K562 (cell line): ENCODE measurements around the gene GPX1. TPM values are rescaled to one million over a fixed set of nuclear protein-coding genes. Genes with fewer than 3 reads are reported as not detected.

Experiments used
- ATAC-seq: fragments of 200-7000 bp; cut with Tn5 transposase; 3 replicates; pipeline ENCODE4 v1.9.1; 2020; ENCODE audit warnings: moderate library complexity
- BruUV-seq: library from RNA; stranded (reverse); fragments of 400-500 nt; replicated peaks from 2 replicates; lab custom pipeline; 2021; lab: Mats Ljungman, UMichigan
- CTCF ChIA-PET: fragments of 300-600 bp; formaldehyde crosslinking; extraction: SDS; loops from one replicate; lab custom pipeline; 2021; ENCODE audit warnings: low intra/inter-chr PET ratio; lab: Yijun Ruan, JAX
- POLR2A ChIA-PET: fragments of 300-600, 350-650 bp; sonication (Branson Sonifier 250); formaldehyde crosslinking; extraction: SDS; loops from one replicate; lab custom pipeline; 2021; ENCODE audit warnings: antibody characterized with exemption, inconsistent platforms; lab: Yijun Ruan, JAX
- DNase-seq, 4 experiments: peaks; one replicate each; pipeline versions ENCODE4 v3.0.0 to v3.0.0-alpha.2; 2011 to 2018; ENCODE audit warnings: low spot score in 3 of 4, mixed read lengths in 3 of 4; ENCODE audit errors: extremely low read depth in 1 of 4
- FAIRE-seq: peaks from 2 replicates; lab custom pipeline; 2011; peaks lifted over from hg19 to GRCh38; lab: Jason Lieb, UNC
- H2AFZ ChIP-seq: 2 replicates; pipeline ENCODE4 v1.6.0; 2011; ENCODE audit warnings: low read depth, low read length, control low read depth, inconsistent platforms
- H3K27ac ChIP-seq: fragments of 200-600 bp; 3 replicates; pipeline ENCODE4 v1.8.0; 2011; ENCODE audit warnings: low read depth, mild to moderate bottlenecking, control low read depth, inconsistent platforms, low read length, moderate library complexity, mixed read lengths; ENCODE audit errors: extremely low read depth
- H3K27me3 ChIP-seq, 2 experiments: fragments of 300-600 bp in 1 of 2; 2 replicates in 1 of 2; 3 replicates in 1 of 2; pipeline versions ENCODE4 v1.6.0 to v1.8.0; 2011; ENCODE audit warnings: inconsistent platforms in 2 of 2, low read length in 2 of 2, mild to moderate bottlenecking in 1 of 2, mixed read lengths in 1 of 2, moderate library complexity in 1 of 2; ENCODE audit not compliant: control insufficient read depth in 2 of 2, insufficient read depth in 2 of 2
- H3K36me3 ChIP-seq: fragments of 300-600 bp; 3 replicates; pipeline ENCODE4 v1.8.0; 2011; ENCODE audit warnings: mild to moderate bottlenecking, low read length, inconsistent platforms; ENCODE audit not compliant: control insufficient read depth, insufficient read depth
- H3K4me1 ChIP-seq, 2 experiments: fragments of 200-600 bp in 1 of 2; replicated peaks in 1 of 2; 2 replicates in 1 of 2; 3 replicates in 1 of 2; pipeline versions ENCODE4 v1.5.1 to v1.8.0; 2011; ENCODE audit warnings: inconsistent platforms in 2 of 2, low read length in 2 of 2, mild to moderate bottlenecking in 1 of 2, mixed read lengths in 1 of 2, moderate library complexity in 1 of 2; ENCODE audit not compliant: control insufficient read depth in 2 of 2, insufficient read depth in 2 of 2
- H3K4me2 ChIP-seq: 2 replicates; pipeline ENCODE4 v1.6.1; 2011; ENCODE audit warnings: low read length, control low read depth, inconsistent platforms, mixed read lengths; ENCODE audit not compliant: insufficient read depth
- H3K4me3 ChIP-seq: fragments of 200-600 bp; sonication (generic), shearing (Covaris generic); 2 replicates; pipeline ENCODE4 v1.5.1; 2016; ENCODE audit warnings: control low read depth, inconsistent platforms
- H3K79me2 ChIP-seq: fragments of 200-600 bp; 3 replicates; pipeline ENCODE4 v1.8.0; 2011; ENCODE audit warnings: low read length, inconsistent platforms; ENCODE audit not compliant: control insufficient read depth, insufficient read depth
- H3K9ac ChIP-seq, 2 experiments: 2 replicates each; pipeline versions ENCODE4 v1.6.0 to v1.6.1; 2011; ENCODE audit warnings: low read depth in 2 of 2, low read length in 2 of 2, control low read depth in 1 of 2, inconsistent platforms in 1 of 2, mild to moderate bottlenecking in 1 of 2, mixed read lengths in 1 of 2; ENCODE audit not compliant: insufficient read depth in 1 of 2
- H3K9me1 ChIP-seq: one replicate; pipeline ENCODE4 v1.6.0; 2011; ENCODE audit warnings: inconsistent platforms, mild to moderate bottlenecking, low read length, moderate library complexity; ENCODE audit not compliant: control insufficient read depth, insufficient read depth
- H3K9me3 ChIP-seq: replicated peaks from 2 replicates; pipeline ENCODE4 v1.5.1; 2011; ENCODE audit warnings: low read depth, low read length, inconsistent platforms; ENCODE audit not compliant: control insufficient read depth, insufficient read depth
- H4K20me1 ChIP-seq: replicated peaks from 2 replicates; pipeline ENCODE4 v1.6.1; 2011; ENCODE audit warnings: low read length, inconsistent platforms, mixed read lengths; ENCODE audit not compliant: control insufficient read depth, insufficient read depth
- ARID1B ChIP-seq: fragments of 450-650 bp; IDR thresholded peaks from 2 replicates; pipeline ENCODE4 v1.6.1; 2016; ENCODE audit warnings: antibody characterized with exemption, mild to moderate bottlenecking, inconsistent platforms
- CCNT2 ChIP-seq: IDR thresholded peaks from 2 replicates; pipeline ENCODE4 v1.6.1; 2011; ENCODE audit warnings: borderline replicate concordance, low read depth, mild to moderate bottlenecking, moderate library complexity, mixed read lengths, low read length; ENCODE audit not compliant: insufficient read length; ENCODE audit errors: extremely low read depth
- CEBPB ChIP-seq: fragments of 450-650 bp; IDR thresholded peaks from 2 replicates; pipeline ENCODE4 v1.6.1; 2016; ENCODE audit warnings: missing genetic modification characterization, missing compliant biosample characterization
- KDM1A ChIP-seq, 2 experiments: fragments of 450-650 bp; IDR thresholded peaks; 2 replicates each; pipeline ENCODE4 v1.6.1; 2016; ENCODE audit warnings: mild to moderate bottlenecking in 2 of 2
- KLF16 ChIP-seq: IDR thresholded peaks from 2 replicates; pipeline ENCODE4 v1.6.1; 2016; ENCODE audit warnings: antibody characterized with exemption
- LCOR ChIP-seq: sonication (generic); formaldehyde crosslinking; IDR thresholded peaks from 2 replicates; pipeline ENCODE4 v1.8.0; 2022; ENCODE audit warnings: mild to moderate bottlenecking, missing genetic modification reagents
- RUNX1 ChIP-seq: sonication (generic); IDR thresholded peaks from 2 replicates; pipeline ENCODE4 v1.6.1; 2016; ENCODE audit warnings: antibody characterized with exemption, low read depth
- SPI1 ChIP-seq: IDR thresholded peaks from 2 replicates; pipeline ENCODE4 v1.6.1; 2011; ENCODE audit warnings: low read depth, low read length, control low read depth, borderline replicate concordance
- ZBTB8A ChIP-seq: fragments of 450-650 bp; IDR thresholded peaks from 2 replicates; pipeline ENCODE4 v1.6.1; 2018; ENCODE audit warnings: mild to moderate bottlenecking, moderate library complexity; ENCODE audit not compliant: partially characterized antibody
- ZFX ChIP-seq: sonication (generic); formaldehyde crosslinking; IDR thresholded peaks from 2 replicates; pipeline ENCODE4 v1.8.0; 2022; ENCODE audit warnings: mild to moderate bottlenecking, missing genetic modification reagents, moderate library complexity
- ZNF384 ChIP-seq: IDR thresholded peaks from 2 replicates; pipeline ENCODE4 v1.6.1; 2012; ENCODE audit warnings: low read depth, low read length, improper control_type of control experiment
- ZNF766 ChIP-seq: fragments of 200-800 bp; sonication (Bioruptor generic); conservative IDR thresholded peaks from 2 replicates; pipeline ENCODE4 v1.6.1; 2016; ENCODE audit warnings: missing genetic modification characterization, missing compliant biosample characterization
- WGBS: fragments of 100-300 bp; shearing (Covaris generic); methylation state at CpG from one replicate; pipeline ENCODE4 v1.1.6; 2016; ENCODE audit warnings: low coverage, mixed read lengths; ENCODE audit not compliant: insufficient coverage; ENCODE audit errors: missing lambda C conversion rate; 5-methylcytosine and 5-hydroxymethylcytosine counted together
- in situ Hi-C: fragments of 300-500 bp; cut with MboI; formaldehyde crosslinking; loops from 4 replicates; pipeline ENCODE4 v1.15.0; 2018; ENCODE audit warnings: inconsistent platforms, mixed read lengths
- intact Hi-C: fragments of 100-400 bp; cut with micrococcal nuclease; formaldehyde crosslinking; loops from 2 replicates; pipeline ENCODE4 v1.14.2; 2022
- polyA plus RNA-seq, 8 experiments: library from polyadenylated mRNA; depleted of rRNA in 4 of 8; stranded (reverse) in 5 of 8; unstranded in 3 of 8; fragments of >200 nt; fragmentation: Nextera tagmentation in 2 of 8; fragmentation: Illumina TruSeq in 1 of 8; extraction: Ambion mirVana in 2 of 8; extraction: Trizol in 1 of 8; gene quantifications; 2 replicates each; pipeline versions ENCODE4 v1.2.1 to v1.2.3, GENCODE V29; 2011 to 2014; ENCODE audit warnings: inconsistent platforms in 1 of 8, missing spikeins in 1 of 8
- total RNA-seq, 7 experiments: library from RNA; depleted of rRNA in 6 of 7; stranded (reverse); fragments of >200 nt in 6 of 7; fragmentation: Illumina TruSeq in 2 of 7; extraction: Trizol in 2 of 7; gene quantifications; 2 replicates each; pipeline versions ENCODE4 v1.2.1 to v1.2.3, GENCODE V29; 2011 to 2021; ENCODE audit warnings: low replicate concordance in 1 of 7
- TF ChIP-seq, protein P1 (sequence below): sonication (generic); formaldehyde crosslinking; IDR thresholded peaks from 2 replicates; pipeline ENCODE4 v1.8.0; 2022; ENCODE audit warnings: mild to moderate bottlenecking, missing genetic modification reagents
- TF ChIP-seq, protein P2 (sequence below): sonication (generic); formaldehyde crosslinking; IDR thresholded peaks from 2 replicates; pipeline ENCODE4 v1.8.0; 2022; ENCODE audit warnings: mild to moderate bottlenecking, missing genetic modification reagents, borderline replicate concordance

GPX1 gene
- total and polyA plus RNA-seq, 9 of the 15 experiments (the other 6 are each of a cell fraction or from before 2014, with no cell fraction given), result 0.08 to 1.3 (median 0.21) TPM; not detected in 5

DNA sequence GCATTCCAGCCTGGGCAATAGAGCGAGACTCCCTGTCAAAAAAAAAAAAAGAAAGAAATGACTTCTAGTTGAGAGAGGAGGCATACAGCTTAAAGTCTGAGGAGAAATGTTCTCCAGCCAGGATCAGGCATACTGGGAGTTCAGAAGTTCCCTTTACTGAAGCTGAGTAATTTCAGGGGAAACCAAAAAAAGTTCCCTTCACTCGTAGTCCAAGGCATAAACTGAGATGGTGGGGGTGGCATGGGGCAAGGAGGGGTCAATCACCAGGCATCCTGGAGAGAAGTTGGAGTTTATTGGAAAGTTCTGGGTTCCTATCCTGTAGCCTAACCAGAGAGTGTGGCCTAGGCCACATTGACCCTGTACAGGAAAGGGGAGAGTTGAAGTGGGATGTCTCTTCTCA is 5.9 kb downstream of the GPX1 start:
- peaks cover 23 to 30% of the 10 kb centered on the region in 2 experiments for H3K4me1 ChIP-seq
- no peak overlapping the region for H3K27ac ChIP-seq
- no TSS peak for BruUV-seq
- no peak overlapping the region for H3K4me2 ChIP-seq
- H3K9me1 ChIP-seq, result peaks cover 3% of the 10 kb centered on the region
- DNase-seq, result no peak
- no peaks in the 10 kb centered on the region for H3K27me3 ChIP-seq
- H4K20me1 ChIP-seq, result no peaks in the 10 kb centered on the region
- in situ Hi-C loops (no loop called here), intact Hi-C loops (no loop called here)
- H2AFZ ChIP-seq, result no peak overlapping the region
- FAIRE-seq, result no peak
- no peak overlapping the region for H3K4me3 ChIP-seq
- H3K9ac ChIP-seq, result no peak overlapping the region
- POLR2A ChIA-PET, result interaction anchor here (1.2 to 1.5 kb wide), 2 partner anchors 9 to 60 kb away, joined by 3 read pairs; partner anchors contain the start of genes RHOA and TCTA
- H3K9me3 ChIP-seq, result no peaks in the 10 kb centered on the region
- no peaks in the 10 kb centered on the region for H3K79me2 ChIP-seq
- TF ChIP-seq ZBTB8A (no peak), ZFX (CRISPR knock-in tag) (peak; percentile 35; the same call in 1 of the 2 replicates)
- H3K36me3 ChIP-seq, result peaks cover 4% of the 10 kb centered on the region; the same call in 1 of the 3 replicates
- ATAC-seq, result no peak
- CTCF ChIA-PET, result no interaction called here
- 69% methylated on average over 1 of the region's 2 CpGs for WGBS

DNA sequence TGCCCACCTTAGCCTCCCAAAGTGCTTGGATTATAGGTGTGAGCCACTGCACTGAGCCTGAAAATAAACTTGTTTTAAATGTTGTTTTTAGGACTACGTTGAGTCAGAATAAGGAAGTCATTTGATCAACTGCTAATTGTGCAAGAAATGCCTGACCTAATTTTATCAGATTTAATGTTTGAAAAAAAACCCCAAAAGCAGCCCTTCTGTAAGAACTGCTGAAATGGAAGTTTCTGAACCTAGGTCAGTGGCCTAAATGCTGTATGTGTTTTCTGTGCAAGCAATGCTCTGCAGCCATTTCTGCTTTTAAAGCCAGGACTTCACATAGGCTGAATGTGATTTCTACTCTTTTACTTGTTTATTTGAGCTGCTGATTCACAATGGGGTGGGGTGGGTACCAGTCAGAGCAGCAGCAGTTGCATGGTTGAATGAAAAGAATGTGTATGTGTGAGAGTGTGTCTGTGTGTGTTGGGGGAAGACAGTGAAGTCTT is 6.6 kb downstream of the GPX1 start:
- POLR2A ChIA-PET, result interaction anchor here (0.7 to 1.5 kb wide), 2 partner anchors 60 to 387 kb away, joined by 3 read pairs; partner anchors contain the start of genes RHOA and TCTA
- TF ChIP-seq ZNF766 (CRISPR knock-in tag) (0 out of 2 replicates have a peak, but pooled peaks have one; percentile 16), RUNX1 (no peak), ZNF384 (0 out of 2 replicates have a peak, but pooled peaks have one; percentile 21), CCNT2 (no peak), CEBPB (tag) (peak; percentile 79), KLF16 (no peak), ARID1B (no peak), LCOR (CRISPR knock-in tag) (no peak), SPI1 (0 out of 2 replicates have a peak, but pooled peaks have one; percentile 31), KDM1A (IDR thresholded peaks at IDR 0.05) (no peak)
- TF ChIP-seq, protein P1, sequence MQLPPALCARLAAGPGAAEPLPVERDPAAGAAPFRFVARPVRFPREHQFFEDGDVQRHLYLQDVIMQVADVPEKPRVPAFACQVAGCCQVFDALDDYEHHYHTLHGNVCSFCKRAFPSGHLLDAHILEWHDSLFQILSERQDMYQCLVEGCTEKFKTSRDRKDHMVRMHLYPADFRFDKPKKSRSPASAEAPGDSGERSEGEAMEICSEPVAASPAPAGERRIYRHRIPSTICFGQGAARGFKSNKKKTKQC (CRISPR knock-in tag), result no peak
- TF ChIP-seq, protein P2, sequence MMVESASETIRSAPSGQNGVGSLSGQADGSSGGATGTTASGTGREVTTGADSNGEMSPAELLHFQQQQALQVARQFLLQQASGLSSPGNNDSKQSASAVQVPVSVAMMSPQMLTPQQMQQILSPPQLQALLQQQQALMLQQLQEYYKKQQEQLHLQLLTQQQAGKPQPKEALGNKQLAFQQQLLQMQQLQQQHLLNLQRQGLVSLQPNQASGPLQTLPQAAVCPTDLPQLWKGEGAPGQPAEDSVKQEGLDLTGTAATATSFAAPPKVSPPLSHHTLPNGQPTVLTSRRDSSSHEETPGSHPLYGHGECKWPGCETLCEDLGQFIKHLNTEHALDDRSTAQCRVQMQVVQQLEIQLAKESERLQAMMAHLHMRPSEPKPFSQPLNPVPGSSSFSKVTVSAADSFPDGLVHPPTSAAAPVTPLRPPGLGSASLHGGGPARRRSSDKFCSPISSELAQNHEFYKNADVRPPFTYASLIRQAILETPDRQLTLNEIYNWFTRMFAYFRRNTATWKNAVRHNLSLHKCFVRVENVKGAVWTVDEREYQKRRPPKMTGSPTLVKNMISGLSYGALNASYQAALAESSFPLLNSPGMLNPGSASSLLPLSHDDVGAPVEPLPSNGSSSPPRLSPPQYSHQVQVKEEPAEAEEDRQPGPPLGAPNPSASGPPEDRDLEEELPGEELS, result no peak

More for the DNA sequence above, 6.6 kb downstream of the GPX1 start:
- H2AFZ ChIP-seq, result 0 out of 2 replicates have a peak overlapping the region, but pooled peaks have one; percentile 16
- intact Hi-C loops, result no loop called here
- no peaks in the 10 kb centered on the region for H3K27me3 ChIP-seq
- DNase-seq, result no peak
- no peak for ATAC-seq
- peak overlapping the region; percentile 22; the same call in 1 of the 3 replicates for H3K27ac ChIP-seq
- no peaks in the 10 kb centered on the region for H3K79me2 ChIP-seq
- FAIRE-seq, result no peak
- CTCF ChIA-PET, result no interaction called here
- peaks cover 3% of the 10 kb centered on the region for H3K9me1 ChIP-seq
- no peaks in the 10 kb centered on the region for H4K20me1 ChIP-seq
- peaks cover 4% of the 10 kb centered on the region; the same call in 1 of the 3 replicates for H3K36me3 ChIP-seq
- no peaks in the 10 kb centered on the region for H3K9me3 ChIP-seq
- no peak overlapping the region for H3K4me3 ChIP-seq
- no TSS peak for BruUV-seq
- WGBS, result 22% methylated on average over 1 of the region's 1 CpG
- in situ Hi-C loops, result no loop called here
- H3K9ac ChIP-seq, result no peak overlapping the region
- no peak overlapping the region for H3K4me2 ChIP-seq
- H3K4me1 ChIP-seq, result peaks cover 23 to 30% of the 10 kb centered on the region in 2 experiments
